NCI-H2107 treated with DMSO at 0.1 percent for 48 hours (cell line): ENCODE measurements around the gene C14orf119.

ENCODE experiments used
- DNase-seq: peaks from one replicate; lab custom pipeline; 2025; ENCODE audit not compliant: unreplicated experiment; lab: John Stamatoyannopoulos, UW

Gene C14orf119

GRCh38 chr14:23147676-23148075 is 52.4 kb downstream of the C14orf119 start:
- DNase-seq = no peak

- DNase-seq = no peak
These were observed 53.4 kb downstream of the C14orf119 start for GRCh38 chr14:23148591-23149249.

- DNase-seq = no peak
These were observed 54.4 kb downstream of the C14orf119 start for GRCh38 chr14:23149745-23150144.
